ENCODE data around the gene ABCB9.

GRCh38 chr12:122956035-122956434 lies 10.2 kb downstream of the ABCB9 start:
- TF ChIP-seq POLR2AphosphoS5 (IDR thresholded peaks at IDR 0.05) (no peak), CTCF (IDR thresholded peaks at IDR 0.05) (no peak)

Measured in prostate gland (tissue), 2 donors.